Body of pancreas (tissue), 4 donors: ENCODE measurements around the gene HOXC6. TPM values are rescaled to one million over a fixed set of nuclear protein-coding genes. Genes with fewer than 3 reads are reported as not detected.

Experiments used
- ATAC-seq: fragments of 150-250 bp; one replicate; pipeline ENCODE4 v1.9.1; 2016
- DNase-seq, 4 donors: peaks; one replicate each; pipeline ENCODE4 v3.0.0-alpha.2; 2019
- H3K27ac ChIP-seq, 4 donors: fragments of 200-600 bp; sonication (generic); 1 replicate in 3 of 4; 2 replicates in 1 of 4; pipeline versions ENCODE4 v1.5.1 to v1.6.1; 2016 to 2019; ENCODE audit warnings: mild to moderate bottlenecking in 1 of 4, mixed read lengths in 1 of 4, moderate library complexity in 1 of 4
- H3K27me3 ChIP-seq, 2 donors: fragments of 200-600 bp; sonication (generic); one replicate each; pipeline ENCODE4 v1.6.0; 2016; ENCODE audit warnings: mild to moderate bottlenecking in 1 of 2
- H3K36me3 ChIP-seq, 2 donors: fragments of 200-600 bp; sonication (generic); replicated peaks in 1 of 2; 2 replicates each; pipeline ENCODE4 v1.5.1; 2016; ENCODE audit warnings: low read depth in 2 of 2; ENCODE audit not compliant: insufficient read depth in 1 of 2
- H3K4me1 ChIP-seq: fragments of 200-600 bp; sonication (generic); one replicate; pipeline ENCODE4 v1.6.0; 2016
- H3K4me3 ChIP-seq, 2 donors: fragments of 200-600 bp; sonication (generic); 1 replicate in 1 of 2; 2 replicates in 1 of 2; pipeline ENCODE4 v1.5.1; 2016 to 2019
- H3K9me3 ChIP-seq, 3 donors: fragments of 200-600 bp; sonication (generic); 1 replicate in 2 of 3; 2 replicates in 1 of 3; pipeline ENCODE4 v1.5.1; 2016
- CTCF ChIP-seq, 7 experiments: fragments of 450-650 bp in 4 of 7; fragments of 200-600 bp in 3 of 7; sonication (generic) in 3 of 7; IDR thresholded peaks; one replicate each; pipeline ENCODE4 v1.5.1; 2016 to 2019; ENCODE audit warnings: antibody characterized with exemption in 7 of 7
- POLR2A ChIP-seq, 3 donors: fragments of 450-650 bp; IDR thresholded peaks; one replicate each; pipeline ENCODE4 v1.6.1; 2016; ENCODE audit warnings: antibody characterized with exemption in 3 of 3, mild to moderate bottlenecking in 2 of 3
- WGBS, 2 donors: methylation state at CpG; one replicate each; pipeline ENCODE4 v1.1.5; 2017; 5-methylcytosine and 5-hydroxymethylcytosine counted together
- intact Hi-C: fragments of 100-400 bp; cut with DNase I; formaldehyde crosslinking; loops from one replicate; pipeline ENCODE4 v1.15.1; 2023
- total RNA-seq, 2 donors: library from RNA; depleted of rRNA; stranded (reverse); fragments of >200 nt; gene quantifications; one replicate each; pipeline ENCODE4 v1.1.0, GENCODE V29; 2016

HOXC6 gene
- total RNA-seq, 2 donors from 2014 or later = not detected

GRCh38 chr12:53990311-53991076, 37.7 kb upstream of the HOXC6 start:
- DNase-seq = no peak
- H3K9me3 ChIP-seq = no peaks in the 10 kb centered on the region
- ATAC-seq = no peak
- no peaks in the 10 kb centered on the region for H3K36me3 ChIP-seq
- WGBS, 2 donors = 4 to 8% methylated on average over 17 to 27 of the region's 27 CpGs
- H3K27me3 ChIP-seq = peaks cover 6 to 81% of the 10 kb centered on the region in 2 donors
- intact Hi-C loops = no loop called here
- TF ChIP-seq CTCF (IDR thresholded peaks at IDR 0.05) (no peak), POLR2A (IDR thresholded peaks at IDR 0.05) (no peak)
- no peak overlapping the region for H3K4me3 ChIP-seq
- peaks cover 37% of the 10 kb centered on the region for H3K4me1 ChIP-seq
- H3K27ac ChIP-seq = no peak overlapping the region

- WGBS, 2 donors = 4 to 12% methylated on average over 6 to 8 of the region's 8 CpGs
- no peak for ATAC-seq
- intact Hi-C loops = no loop called here
- H3K9me3 ChIP-seq = no peaks in the 10 kb centered on the region
- no peak for DNase-seq
- no peak overlapping the region for H3K4me3 ChIP-seq
- H3K27me3 ChIP-seq = peaks cover 6 to 80% of the 10 kb centered on the region in 2 donors
- H3K4me1 ChIP-seq = peaks cover 37% of the 10 kb centered on the region
- no peak overlapping the region for H3K27ac ChIP-seq
- no peaks in the 10 kb centered on the region for H3K36me3 ChIP-seq
- TF ChIP-seq CTCF (IDR thresholded peaks at IDR 0.05) = no peak
Measured at GRCh38 chr12:53991077-53991460, 37.2 kb upstream of the HOXC6 start.

- 36 to 48% methylated on average over 7 of the region's 7 CpGs for WGBS, 2 donors
- peaks cover 6 to 80% of the 10 kb centered on the region in 2 donors for H3K27me3 ChIP-seq
- ATAC-seq (no peak), DNase-seq (no peak)
- no peak overlapping the region for H3K4me3 ChIP-seq
- no peak for TF ChIP-seq CTCF (IDR thresholded peaks at IDR 0.05)
- TF ChIP-seq POLR2A (IDR thresholded peaks at IDR 0.05) = no peak
- H3K27ac ChIP-seq = no peak overlapping the region
- no peaks in the 10 kb centered on the region for H3K9me3 ChIP-seq
- peaks cover 37% of the 10 kb centered on the region for H3K4me1 ChIP-seq
- intact Hi-C loops = no loop called here
- no peaks in the 10 kb centered on the region for H3K36me3 ChIP-seq
Measured at GRCh38 chr12:53992377-53992889, 35.8 kb upstream of the HOXC6 start.

GRCh38 chr12:53993162-53994008, 34.9 kb upstream of the HOXC6 start:
- DNase-seq (no peak), ATAC-seq (no peak)
- Histone ChIP-seq H3K36me3 (no peaks in the 10 kb centered on the region), H3K9me3 (no peaks in the 10 kb centered on the region), H3K4me3 (no peak overlapping the region), H3K27ac (no peak overlapping the region), H3K27me3 (peaks cover 6 to 81% of the 10 kb centered on the region in 2 donors), H3K4me1 (peaks cover 41% of the 10 kb centered on the region)
- WGBS, 2 donors = 39 to 45% methylated on average over 13 to 18 of the region's 18 CpGs
- intact Hi-C loops = no loop called here
- TF ChIP-seq POLR2A (IDR thresholded peaks at IDR 0.05) = no peak
- no peak for TF ChIP-seq CTCF (IDR thresholded peaks at IDR 0.05)
